Measurements from ENCODE around the gene CMPK2.

Gene CMPK2

DNA sequence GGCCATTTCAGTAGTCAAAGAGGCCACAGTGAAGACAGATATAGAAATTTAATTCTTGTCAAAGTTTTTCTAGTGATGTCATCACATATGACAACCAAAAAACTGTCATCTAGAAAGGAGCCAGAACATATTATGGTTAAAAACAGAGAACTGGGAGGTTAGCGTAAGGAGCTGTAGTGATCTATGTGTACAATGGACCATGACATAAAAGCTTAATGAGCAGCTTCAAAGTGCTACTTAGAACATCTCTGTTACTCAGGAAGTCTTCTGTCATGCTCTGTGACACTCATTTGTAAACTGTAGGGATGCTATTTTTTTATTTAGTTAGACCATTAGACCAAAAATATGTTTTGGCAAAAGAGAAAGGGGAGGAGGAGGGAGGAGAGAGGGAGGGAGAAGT, 57.3 kb downstream of the CMPK2 start:
- no peak overlapping the region for H3K4me3 ChIP-seq (ENCODE audit: low read depth, low read length)
- TF ChIP-seq, protein P1, sequence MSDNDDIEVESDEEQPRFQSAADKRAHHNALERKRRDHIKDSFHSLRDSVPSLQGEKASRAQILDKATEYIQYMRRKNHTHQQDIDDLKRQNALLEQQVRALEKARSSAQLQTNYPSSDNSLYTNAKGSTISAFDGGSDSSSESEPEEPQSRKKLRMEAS (IDR thresholded peaks at IDR 0.05; ENCODE audit: low read depth, low read length): no peak
- TF ChIP-seq, protein P2, sequence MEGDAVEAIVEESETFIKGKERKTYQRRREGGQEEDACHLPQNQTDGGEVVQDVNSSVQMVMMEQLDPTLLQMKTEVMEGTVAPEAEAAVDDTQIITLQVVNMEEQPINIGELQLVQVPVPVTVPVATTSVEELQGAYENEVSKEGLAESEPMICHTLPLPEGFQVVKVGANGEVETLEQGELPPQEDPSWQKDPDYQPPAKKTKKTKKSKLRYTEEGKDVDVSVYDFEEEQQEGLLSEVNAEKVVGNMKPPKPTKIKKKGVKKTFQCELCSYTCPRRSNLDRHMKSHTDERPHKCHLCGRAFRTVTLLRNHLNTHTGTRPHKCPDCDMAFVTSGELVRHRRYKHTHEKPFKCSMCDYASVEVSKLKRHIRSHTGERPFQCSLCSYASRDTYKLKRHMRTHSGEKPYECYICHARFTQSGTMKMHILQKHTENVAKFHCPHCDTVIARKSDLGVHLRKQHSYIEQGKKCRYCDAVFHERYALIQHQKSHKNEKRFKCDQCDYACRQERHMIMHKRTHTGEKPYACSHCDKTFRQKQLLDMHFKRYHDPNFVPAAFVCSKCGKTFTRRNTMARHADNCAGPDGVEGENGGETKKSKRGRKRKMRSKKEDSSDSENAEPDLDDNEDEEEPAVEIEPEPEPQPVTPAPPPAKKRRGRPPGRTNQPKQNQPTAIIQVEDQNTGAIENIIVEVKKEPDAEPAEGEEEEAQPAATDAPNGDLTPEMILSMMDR (IDR thresholded peaks at IDR 0.05; ENCODE audit: low read depth, low read length): no peak
- TF ChIP-seq MYC (IDR thresholded peaks at IDR 0.05; ENCODE audit: low read depth, low read length): no peak
- no peak for TF ChIP-seq POLR2A (IDR thresholded peaks at IDR 0.05; ENCODE audit: extremely low read depth, insufficient read length)
- no peak for DNase-seq (ENCODE audit: low read depth)

DNA sequence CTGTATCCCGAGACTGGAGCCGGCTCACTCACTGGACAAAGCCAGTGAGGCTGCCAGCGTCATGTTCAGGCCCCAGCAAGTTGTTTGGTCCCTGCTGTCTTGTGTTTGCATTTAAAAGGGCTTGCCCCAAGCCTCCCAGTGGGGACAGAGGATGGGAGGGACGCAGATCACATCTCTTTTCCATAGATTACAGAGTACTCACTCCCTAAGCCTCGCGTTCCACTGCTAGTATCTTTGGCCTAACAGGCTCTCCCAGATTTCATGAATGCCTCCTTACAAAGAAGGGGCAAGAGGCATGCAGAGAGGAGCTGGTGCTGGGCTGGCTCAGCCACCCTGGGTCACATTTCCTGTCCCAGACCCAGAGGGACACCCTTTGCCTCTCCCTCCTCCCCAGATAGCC, 59.1 kb downstream of the CMPK2 start:
- TF ChIP-seq POLR2A (IDR thresholded peaks at IDR 0.05; ENCODE audit: extremely low read depth, insufficient read length) (no peak), MYC (IDR thresholded peaks at IDR 0.05; ENCODE audit: low read depth, low read length) (no peak)
- TF ChIP-seq, protein P1 (IDR thresholded peaks at IDR 0.05; ENCODE audit: low read depth, low read length): no peak
- TF ChIP-seq, protein P2 (IDR thresholded peaks at IDR 0.05; ENCODE audit: low read depth, low read length): no peak

DNA sequence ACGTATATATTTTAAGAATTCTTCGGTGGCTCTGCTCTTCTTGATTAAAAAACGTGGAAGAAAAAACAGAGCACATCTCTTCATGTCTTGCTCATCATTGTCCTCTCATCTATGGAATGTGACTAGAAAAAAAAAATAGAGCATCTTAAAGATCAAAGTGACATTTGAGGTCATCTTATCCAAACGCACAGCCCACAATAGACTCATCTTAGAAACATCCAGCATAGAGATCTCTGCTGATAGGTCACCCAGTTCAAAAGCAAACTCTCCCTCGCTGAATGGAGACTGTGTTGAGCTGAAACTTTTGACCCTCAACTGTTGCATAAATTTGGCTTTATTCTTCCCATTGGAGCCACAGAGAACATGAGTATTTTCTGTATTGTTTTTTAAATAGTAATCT, 65.2 kb downstream of the CMPK2 start:
- DNase-seq (ENCODE audit: low read depth): no peak
- TF ChIP-seq, protein P1 (IDR thresholded peaks at IDR 0.05; ENCODE audit: low read depth, low read length): no peak
- TF ChIP-seq POLR2A (IDR thresholded peaks at IDR 0.05; ENCODE audit: extremely low read depth, insufficient read length) (no peak), MYC (IDR thresholded peaks at IDR 0.05; ENCODE audit: low read depth, low read length) (no peak)
- TF ChIP-seq, protein P2 (IDR thresholded peaks at IDR 0.05; ENCODE audit: low read depth, low read length): no peak
- H3K4me3 ChIP-seq (ENCODE audit: low read depth, low read length): no peak overlapping the region

More for the DNA sequence above, 59.1 kb downstream of the CMPK2 start:
- DNase-seq (ENCODE audit: low read depth): no peak
- H3K4me3 ChIP-seq (ENCODE audit: low read depth, low read length): no peak overlapping the region

Measured in NB4 (cell line).